NCI-H2227 (cell line): ENCODE measurements around the gene PHETA1.
"Not testable (repeated sequence)": the region's sequence is repeated elsewhere in the genome, so short reads cannot be mapped to it uniquely, and the experiment has no call there.

Experiments used
- DNase-seq: peaks from one replicate; lab custom pipeline; 2025; ENCODE audit not compliant: unreplicated experiment; lab: John Stamatoyannopoulos, UW

The PHETA1 gene

DNA sequence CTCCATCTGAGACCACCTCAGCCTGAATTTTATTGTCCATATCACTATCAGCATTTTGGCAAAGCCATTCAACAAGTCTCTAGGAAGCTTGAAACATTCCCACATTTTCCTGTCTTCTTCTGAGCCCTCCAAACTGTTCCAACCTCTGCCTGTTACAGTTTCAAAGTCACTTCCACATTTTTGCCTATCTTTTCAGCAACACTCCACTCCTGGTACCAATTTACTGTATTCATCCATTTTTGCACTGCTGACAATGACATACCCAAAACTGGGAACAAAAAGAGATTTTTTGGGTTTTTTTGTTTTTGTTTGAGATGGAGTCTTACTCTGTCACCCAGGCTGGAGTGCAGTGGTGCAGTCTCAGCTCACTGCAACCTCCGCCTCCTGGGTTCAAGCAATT lies 4.3 kb upstream of the PHETA1 start:
- DNase-seq = not testable (repeated sequence)

GRCh38 chr12:111369496-111370220 lies 763 bp upstream of the PHETA1 start:
- DNase-seq = no peak

GRCh38 chr12:111368291-111368787 lies 556 bp downstream of the PHETA1 start:
- no peak for DNase-seq

DNA sequence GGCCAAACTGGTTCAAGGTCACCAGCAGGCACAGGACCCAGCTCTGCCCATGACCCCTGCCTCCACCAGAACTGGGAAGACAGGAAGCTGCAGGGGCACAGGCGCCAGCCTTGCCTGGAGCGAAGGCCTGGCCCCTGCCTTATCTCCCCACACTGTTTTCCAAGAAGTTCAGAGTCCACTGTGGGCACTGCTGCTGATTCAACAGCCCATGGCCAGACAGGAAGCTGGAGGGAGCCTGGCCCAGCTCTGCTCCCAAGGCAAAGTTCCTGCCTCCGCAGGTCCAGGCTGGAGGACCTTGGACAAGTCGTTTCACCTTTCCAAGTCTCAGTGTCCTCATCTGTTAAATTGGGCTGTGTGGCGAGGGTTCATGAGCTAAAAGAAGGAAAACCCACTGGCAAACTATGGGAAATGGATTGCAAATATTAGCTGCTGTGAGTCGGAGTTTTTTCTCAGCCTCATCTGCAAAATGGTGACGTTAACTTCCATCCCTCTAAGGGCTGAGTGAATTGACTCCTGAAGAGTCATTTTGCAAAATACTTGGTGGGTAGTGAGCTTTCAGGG lies 1.2 kb downstream of the PHETA1 start:
- no peak for DNase-seq

- no peak for DNase-seq
These were observed 2.3 kb downstream of the PHETA1 start for GRCh38 chr12:111366583-111366982.

- DNase-seq = no peak
These were observed 2.8 kb downstream of the PHETA1 start for GRCh38 chr12:111366075-111366474.

DNA sequence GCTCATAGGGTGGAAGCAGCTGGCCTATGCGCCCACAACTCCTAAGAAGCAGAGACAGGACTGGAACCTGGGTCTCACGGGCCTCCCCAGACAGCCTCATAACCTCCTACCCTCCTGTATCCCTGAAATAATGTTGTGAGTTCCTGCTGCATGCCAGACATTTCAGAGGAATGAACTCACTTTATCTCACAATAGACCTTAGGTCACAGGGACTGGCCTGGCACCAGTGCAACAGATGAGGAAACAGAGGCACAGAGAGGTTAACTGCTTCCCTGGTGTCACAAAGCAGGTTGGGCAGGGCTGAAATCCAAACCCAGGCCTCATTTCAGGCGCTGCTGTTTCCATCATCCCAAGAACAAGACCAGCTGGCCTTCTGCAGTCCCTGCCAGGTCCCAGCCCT lies 5.3 kb downstream of the PHETA1 start:
- no peak for DNase-seq

DNA sequence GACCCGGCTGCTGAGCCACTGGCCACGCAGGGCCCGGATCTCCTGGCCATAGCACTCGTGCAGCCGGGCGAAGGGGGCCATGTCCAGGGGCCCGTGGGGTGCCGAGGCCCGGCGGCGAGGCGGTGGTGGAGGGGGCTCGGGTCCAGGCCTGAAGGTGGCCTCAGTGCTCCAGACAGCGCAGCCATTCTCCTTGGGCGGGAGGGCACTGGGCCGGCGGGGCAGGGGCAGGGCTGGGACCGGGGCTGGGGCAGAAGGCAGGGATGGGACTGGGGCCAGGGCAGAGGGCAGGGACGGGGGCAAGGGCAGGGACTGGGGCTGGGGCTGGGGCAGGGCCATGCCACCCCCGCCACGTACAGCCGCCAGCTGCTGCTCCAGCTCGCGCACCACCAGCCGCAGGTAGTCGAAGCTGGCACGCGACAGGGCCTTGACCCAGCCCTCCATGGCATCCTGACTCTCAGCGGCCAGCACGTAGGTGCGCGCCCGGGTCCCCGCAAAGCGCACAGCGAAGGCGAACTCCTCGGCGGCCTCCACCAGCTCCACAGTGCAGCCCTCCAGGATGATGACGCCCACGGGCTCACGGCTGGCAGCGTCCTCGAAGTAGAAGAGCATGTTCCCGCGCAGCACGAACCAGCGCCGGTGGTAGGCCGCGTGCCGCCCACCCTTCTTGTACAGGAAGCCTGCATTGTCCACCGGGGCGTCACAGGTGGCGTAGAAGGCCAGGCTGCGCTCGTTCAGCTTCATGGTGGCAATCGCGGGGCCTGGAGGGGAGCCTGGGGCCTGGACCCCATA lies 6.0 kb downstream of the PHETA1 start:
- no peak for DNase-seq

DNA sequence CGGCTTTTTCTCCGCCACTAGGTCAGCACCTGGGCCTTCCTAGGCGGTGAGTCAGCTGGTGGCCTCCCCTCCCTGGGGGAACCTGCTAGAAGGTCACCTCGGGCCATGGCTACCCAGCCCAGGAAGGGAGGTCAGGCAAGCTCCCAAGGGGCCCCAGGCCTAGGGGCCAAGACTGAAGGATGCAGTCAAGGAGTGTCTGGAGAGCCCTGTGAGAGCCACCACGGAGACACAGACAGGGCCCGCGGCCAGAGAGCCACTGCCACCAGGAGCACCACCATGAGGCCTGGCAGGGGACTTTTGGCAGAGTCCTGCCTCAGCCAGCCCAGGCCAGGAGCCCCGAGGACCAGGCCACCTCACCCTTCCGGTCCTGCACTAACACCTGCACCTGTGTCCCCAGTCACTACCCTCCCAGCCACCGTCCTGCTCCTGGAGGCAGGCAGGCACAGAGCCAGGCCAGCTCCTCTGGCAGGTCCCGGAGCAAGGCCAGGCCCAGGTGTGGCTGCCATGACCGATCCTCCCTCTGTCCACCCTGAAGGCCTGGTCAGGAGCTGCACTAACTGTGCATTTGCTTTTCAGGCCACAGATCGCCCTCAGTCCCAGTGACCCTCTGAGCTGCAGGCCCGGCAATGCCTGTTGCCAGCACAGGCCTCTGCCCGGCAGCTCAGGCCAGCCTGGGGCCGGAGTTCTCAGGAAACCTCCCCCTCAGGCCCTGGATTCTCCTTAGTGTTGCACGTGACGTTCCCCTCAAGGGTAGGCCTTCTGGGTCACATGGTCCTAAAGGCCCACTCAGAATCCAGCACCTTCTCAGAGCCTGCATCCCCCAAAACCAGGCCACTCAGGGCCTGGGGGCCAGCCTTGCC lies 6.9 kb downstream of the PHETA1 start:
- DNase-seq = no peak

GRCh38 chr12:111361073-111361716 lies 7.7 kb downstream of the PHETA1 start:
- DNase-seq = no peak

- no peak for DNase-seq
These were observed 8.5 kb downstream of the PHETA1 start for GRCh38 chr12:111360325-111360930.

- no peak for DNase-seq
These were observed 9.0 kb downstream of the PHETA1 start for GRCh38 chr12:111359914-111360276.

DNA sequence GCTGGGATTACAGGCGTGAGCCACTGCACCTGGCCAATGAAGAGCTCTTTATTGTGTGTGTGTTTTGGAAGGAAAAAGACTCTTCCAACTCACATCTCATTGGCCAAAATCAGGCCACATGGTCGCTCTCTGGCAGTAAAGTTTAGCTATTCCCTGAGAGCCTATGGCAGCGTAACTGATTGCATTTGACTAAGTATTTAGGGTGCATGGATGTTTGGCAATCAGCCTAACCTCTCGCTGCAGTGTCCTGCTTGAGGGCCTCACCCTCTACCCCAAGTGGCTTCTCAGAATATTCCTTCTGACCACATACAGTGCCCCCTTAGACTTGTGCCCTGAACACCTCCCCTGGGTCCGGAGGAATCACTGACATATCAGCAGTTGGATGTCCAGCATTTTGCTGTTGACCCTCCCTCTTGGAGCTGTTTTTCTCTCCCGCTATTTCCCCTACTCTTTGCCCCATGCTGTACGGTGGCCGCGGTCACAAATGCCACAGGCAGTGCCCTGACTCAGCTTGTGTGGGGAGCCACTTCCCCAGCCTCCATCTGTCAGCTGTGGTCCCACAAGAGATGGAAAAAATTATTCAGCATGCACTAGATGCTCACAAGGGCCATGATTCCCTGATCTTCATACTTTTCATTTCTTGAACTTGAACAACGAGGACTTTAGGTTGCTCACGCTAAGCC lies 9.5 kb downstream of the PHETA1 start:
- DNase-seq = no peak

GRCh38 chr12:111355201-111355925 lies 13.5 kb downstream of the PHETA1 start:
- no peak for DNase-seq

GRCh38 chr12:111354511-111354910 lies 14.4 kb downstream of the PHETA1 start:
- no peak for DNase-seq

DNA sequence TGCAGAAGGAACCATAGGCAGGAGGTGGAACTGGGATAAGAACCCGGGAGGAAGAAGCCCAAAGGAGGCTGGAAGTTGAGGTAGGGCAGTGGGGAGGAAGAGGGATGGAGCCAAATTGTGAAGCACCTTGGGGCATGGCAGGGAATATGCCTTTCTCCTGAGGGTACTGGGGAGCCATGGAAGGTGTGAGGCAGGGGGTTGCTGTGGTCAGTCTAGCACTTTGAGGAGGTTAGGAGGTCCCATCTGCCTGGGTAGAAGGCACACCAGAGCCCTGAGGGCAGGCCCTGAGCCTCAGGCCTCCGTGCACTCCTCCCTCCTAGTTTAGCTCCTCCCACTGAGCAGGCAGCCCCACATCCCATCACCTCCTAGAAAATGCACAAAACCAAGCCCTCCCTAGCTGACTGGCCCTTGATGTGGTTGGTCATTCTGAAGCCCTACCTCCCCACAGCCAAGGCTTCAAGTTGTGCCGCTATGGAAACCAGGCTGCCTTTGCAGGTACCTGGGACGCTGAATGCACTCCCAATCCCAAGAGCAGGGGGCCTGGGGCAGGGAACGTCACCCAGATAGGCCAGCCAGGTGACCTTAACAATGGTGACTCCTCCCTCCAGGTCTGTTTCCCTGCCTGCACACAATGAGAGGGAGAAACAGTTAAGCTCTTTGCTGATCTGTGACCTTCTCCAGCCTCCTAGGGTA lies 15.1 kb downstream of the PHETA1 start:
- no peak for DNase-seq

- no peak for DNase-seq
These were observed 15.9 kb downstream of the PHETA1 start for GRCh38 chr12:111353026-111353425.

DNA sequence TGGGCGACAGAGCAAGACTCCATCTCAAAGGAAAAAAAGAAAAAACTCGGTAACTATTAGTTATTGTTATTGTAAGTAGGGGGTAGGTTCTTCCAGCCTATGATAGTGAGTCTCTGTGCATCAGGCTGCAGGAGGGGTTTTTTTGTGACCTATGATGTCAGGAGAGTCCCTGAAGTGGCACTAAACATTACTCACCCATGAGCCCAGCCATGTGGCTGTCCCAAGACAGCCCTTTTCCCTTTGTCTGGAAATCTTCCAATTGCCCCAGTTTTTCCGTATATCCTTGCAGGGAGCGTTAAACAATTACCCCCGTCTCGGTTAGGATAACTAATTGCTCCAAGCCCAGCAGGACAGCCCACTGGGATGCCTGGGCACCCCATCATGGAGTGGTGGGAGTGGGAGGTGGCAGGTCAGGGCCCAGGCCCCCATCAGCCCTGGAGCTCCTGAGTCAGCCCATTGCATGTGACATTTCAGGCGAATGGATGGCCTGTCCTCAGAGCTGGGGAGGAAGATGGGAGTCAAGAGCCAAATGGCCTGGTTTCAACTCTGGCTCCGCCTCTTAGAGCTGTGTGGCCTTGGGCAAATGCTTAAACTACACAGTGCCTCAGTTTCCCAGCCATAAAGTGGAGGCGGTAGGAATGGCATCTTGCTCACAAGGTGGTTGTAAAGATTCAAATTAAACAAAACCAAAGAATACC lies 16.4 kb downstream of the PHETA1 start:
- DNase-seq = no peak
